DND-41 (cell line): ENCODE results near the gene MAMDC2.

Experiments
- CTCF ChIP-seq: IDR thresholded peaks from 2 replicates; pipeline ENCODE4 v1.5.1; 2012; ENCODE audit warnings: borderline replicate concordance, low read length, moderate library complexity, mild to moderate bottlenecking; ENCODE audit not compliant: poor library complexity, severe bottlenecking; ENCODE audit errors: extremely low read depth
- EZH2 ChIP-seq: IDR thresholded peaks from 3 replicates; pipeline ENCODE4 v1.6.1; 2012; ENCODE audit warnings: borderline replicate concordance, low read depth, mild to moderate bottlenecking, moderate library complexity, low read length, inconsistent platforms; ENCODE audit not compliant: severe bottlenecking

GRCh38 chr9:70172532-70172931, 128.9 kb downstream of the MAMDC2 start:
- TF ChIP-seq CTCF (no peak), EZH2 (no peak)
